Measurements from ENCODE around the gene DGKI. TPM values are rescaled to one million over a fixed set of nuclear protein-coding genes. Genes with fewer than 3 reads are reported as not detected.

DGKI gene
- total RNA-seq, 1 experiment from 2014 or later: 0.15 TPM

DNA sequence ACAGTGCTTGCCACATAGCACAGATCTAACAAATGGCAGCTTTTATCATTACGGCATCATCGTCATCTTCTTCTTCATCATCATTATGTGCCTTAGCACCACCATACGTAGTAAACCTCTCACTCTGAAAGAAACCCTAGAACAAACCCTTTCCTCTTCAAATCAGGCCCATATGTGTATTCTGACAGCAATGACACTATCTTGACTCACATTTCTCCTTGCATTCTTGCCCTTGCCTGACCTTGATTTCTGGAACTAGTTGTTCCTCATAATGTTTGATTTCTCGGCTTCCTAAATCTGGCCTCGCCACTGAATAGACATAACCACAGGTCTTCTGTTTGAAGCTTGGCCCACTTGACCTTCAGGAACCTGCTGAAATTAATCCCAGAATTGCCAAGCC lies 115.3 kb downstream of the DGKI start (continued):
- TF ChIP-seq YY1 (IDR thresholded peaks at IDR 0.05; ENCODE audit: extremely low read depth, insufficient replicate concordance, low read depth, low read length) (no peak), EZH2 (IDR thresholded peaks at IDR 0.05) (no peak), CBX3 (IDR thresholded peaks at IDR 0.05; ENCODE audit: low read depth) (no peak), ELF1 (IDR thresholded peaks at IDR 0.05; ENCODE audit: borderline replicate concordance, low read depth) (no peak), CEBPB (IDR thresholded peaks at IDR 0.05; ENCODE audit: low read depth) (no peak), JUND (IDR thresholded peaks at IDR 0.05) (no peak)
- TF ChIP-seq, protein P1, sequence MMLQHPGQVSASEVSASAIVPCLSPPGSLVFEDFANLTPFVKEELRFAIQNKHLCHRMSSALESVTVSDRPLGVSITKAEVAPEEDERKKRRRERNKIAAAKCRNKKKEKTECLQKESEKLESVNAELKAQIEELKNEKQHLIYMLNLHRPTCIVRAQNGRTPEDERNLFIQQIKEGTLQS (IDR thresholded peaks at IDR 0.05): no peak

DNA sequence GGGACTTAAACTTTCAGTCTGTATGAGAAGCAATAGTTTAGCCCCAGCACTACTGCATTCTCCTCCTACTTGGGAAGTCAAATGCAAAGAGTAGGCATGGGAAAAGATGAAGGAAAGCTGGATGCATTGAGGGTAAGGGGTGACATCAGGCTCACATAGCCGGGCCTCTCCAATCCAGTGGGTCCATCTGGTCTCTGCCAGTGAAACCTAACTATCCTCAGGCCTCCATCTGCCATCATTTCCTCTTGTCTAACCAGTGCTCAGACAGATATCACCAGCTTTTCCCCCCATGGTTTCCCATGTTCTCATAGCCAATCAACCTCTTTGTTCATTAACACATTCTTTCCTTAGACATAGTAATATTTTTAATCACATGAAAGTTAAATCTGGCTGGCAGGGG lies 118.3 kb downstream of the DGKI start:
- Histone ChIP-seq H3K9me3 (ENCODE audit: control insufficient read depth in 1 of 2, insufficient read depth in 1 of 2, low read depth in 1 of 2, low read length in 2 of 2) (no peaks in the 10 kb centered on the region), H3K9ac (ENCODE audit: low read length) (no peak overlapping the region), H3K27me3 (ENCODE audit: insufficient read depth, low read length) (peaks cover 28% of the 10 kb centered on the region), H3K4me1 (ENCODE audit: control insufficient read depth in 1 of 2, insufficient read depth in 2 of 2, low read length in 2 of 2) (no peaks in the 10 kb centered on the region), H2AFZ (ENCODE audit: low read depth, low read length, poor library complexity, severe bottlenecking) (no peak overlapping the region), H4K20me1 (ENCODE audit: insufficient read depth) (no peaks in the 10 kb centered on the region), H3K79me2 (ENCODE audit: insufficient read depth, low read length) (no peaks in the 10 kb centered on the region), H3K4me3 (replicated peaks in 1 of 2; ENCODE audit: low read depth in 1 of 2, low read length in 2 of 2) (no peak overlapping the region), H3K4me2 (ENCODE audit: low read length) (no peak overlapping the region), H3K36me3 (ENCODE audit: control insufficient read depth in 1 of 2, insufficient read depth in 2 of 2, low read length in 2 of 2) (no peaks in the 10 kb centered on the region), H3K9me2 (ENCODE audit: insufficient read depth) (no peaks in the 10 kb centered on the region), H3K27ac (ENCODE audit: low read depth, low read length) (no peak overlapping the region)
- ATAC-seq (no peak), DNase-seq (ENCODE audit: low read depth, low spot score) (no peak)
- intact Hi-C loops (cut with micrococcal nuclease): no loop called here
- ChIA-PET CTCF (no interaction called here), POLR2A (no interaction called here), RAD21 (ENCODE audit: low non-redundant PET in 1 of 2, low total read pairs in 2 of 2, uncharacterized antibody in 2 of 2, unreplicated experiment in 2 of 2) (interaction anchor here in 1 of 2 experiments (0.6 kb wide), 1 partner anchor 1012 kb away, joined by 7 read pairs; no protein-coding TSS in a partner anchor)
- TF ChIP-seq, protein P2, sequence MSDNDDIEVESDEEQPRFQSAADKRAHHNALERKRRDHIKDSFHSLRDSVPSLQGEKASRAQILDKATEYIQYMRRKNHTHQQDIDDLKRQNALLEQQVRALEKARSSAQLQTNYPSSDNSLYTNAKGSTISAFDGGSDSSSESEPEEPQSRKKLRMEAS (IDR thresholded peaks at IDR 0.05): no peak
- TF ChIP-seq CBX3 (IDR thresholded peaks at IDR 0.05; ENCODE audit: low read depth): no peak
- TF ChIP-seq RAD21 (IDR thresholded peaks at IDR 0.05; ENCODE audit: low read depth): no peak
- TF ChIP-seq, protein P3, sequence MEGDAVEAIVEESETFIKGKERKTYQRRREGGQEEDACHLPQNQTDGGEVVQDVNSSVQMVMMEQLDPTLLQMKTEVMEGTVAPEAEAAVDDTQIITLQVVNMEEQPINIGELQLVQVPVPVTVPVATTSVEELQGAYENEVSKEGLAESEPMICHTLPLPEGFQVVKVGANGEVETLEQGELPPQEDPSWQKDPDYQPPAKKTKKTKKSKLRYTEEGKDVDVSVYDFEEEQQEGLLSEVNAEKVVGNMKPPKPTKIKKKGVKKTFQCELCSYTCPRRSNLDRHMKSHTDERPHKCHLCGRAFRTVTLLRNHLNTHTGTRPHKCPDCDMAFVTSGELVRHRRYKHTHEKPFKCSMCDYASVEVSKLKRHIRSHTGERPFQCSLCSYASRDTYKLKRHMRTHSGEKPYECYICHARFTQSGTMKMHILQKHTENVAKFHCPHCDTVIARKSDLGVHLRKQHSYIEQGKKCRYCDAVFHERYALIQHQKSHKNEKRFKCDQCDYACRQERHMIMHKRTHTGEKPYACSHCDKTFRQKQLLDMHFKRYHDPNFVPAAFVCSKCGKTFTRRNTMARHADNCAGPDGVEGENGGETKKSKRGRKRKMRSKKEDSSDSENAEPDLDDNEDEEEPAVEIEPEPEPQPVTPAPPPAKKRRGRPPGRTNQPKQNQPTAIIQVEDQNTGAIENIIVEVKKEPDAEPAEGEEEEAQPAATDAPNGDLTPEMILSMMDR (IDR thresholded peaks at IDR 0.05 in 2 of 3, conservative IDR thresholded peaks at IDR 0.05 in 1 of 3; ENCODE audit: borderline replicate concordance in 1 of 3, insufficient read depth in 1 of 3, low read depth in 2 of 3, low read length in 2 of 3): no peak
- TF ChIP-seq, protein P4, sequence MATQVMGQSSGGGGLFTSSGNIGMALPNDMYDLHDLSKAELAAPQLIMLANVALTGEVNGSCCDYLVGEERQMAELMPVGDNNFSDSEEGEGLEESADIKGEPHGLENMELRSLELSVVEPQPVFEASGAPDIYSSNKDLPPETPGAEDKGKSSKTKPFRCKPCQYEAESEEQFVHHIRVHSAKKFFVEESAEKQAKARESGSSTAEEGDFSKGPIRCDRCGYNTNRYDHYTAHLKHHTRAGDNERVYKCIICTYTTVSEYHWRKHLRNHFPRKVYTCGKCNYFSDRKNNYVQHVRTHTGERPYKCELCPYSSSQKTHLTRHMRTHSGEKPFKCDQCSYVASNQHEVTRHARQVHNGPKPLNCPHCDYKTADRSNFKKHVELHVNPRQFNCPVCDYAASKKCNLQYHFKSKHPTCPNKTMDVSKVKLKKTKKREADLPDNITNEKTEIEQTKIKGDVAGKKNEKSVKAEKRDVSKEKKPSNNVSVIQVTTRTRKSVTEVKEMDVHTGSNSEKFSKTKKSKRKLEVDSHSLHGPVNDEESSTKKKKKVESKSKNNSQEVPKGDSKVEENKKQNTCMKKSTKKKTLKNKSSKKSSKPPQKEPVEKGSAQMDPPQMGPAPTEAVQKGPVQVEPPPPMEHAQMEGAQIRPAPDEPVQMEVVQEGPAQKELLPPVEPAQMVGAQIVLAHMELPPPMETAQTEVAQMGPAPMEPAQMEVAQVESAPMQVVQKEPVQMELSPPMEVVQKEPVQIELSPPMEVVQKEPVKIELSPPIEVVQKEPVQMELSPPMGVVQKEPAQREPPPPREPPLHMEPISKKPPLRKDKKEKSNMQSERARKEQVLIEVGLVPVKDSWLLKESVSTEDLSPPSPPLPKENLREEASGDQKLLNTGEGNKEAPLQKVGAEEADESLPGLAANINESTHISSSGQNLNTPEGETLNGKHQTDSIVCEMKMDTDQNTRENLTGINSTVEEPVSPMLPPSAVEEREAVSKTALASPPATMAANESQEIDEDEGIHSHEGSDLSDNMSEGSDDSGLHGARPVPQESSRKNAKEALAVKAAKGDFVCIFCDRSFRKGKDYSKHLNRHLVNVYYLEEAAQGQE (IDR thresholded peaks at IDR 0.05; ENCODE audit: low read depth): no peak
- TF ChIP-seq EZH2 (IDR thresholded peaks at IDR 0.05): no peak
- TF ChIP-seq, protein P1 (IDR thresholded peaks at IDR 0.05): no peak
- TF ChIP-seq ELF1 (IDR thresholded peaks at IDR 0.05; ENCODE audit: borderline replicate concordance, low read depth): no peak
- TF ChIP-seq SRF (IDR thresholded peaks at IDR 0.05; ENCODE audit: low read depth): no peak
- no peak for TF ChIP-seq SIN3A (IDR thresholded peaks at IDR 0.05; ENCODE audit: low read depth)
- TF ChIP-seq EZH2phosphoT487 (IDR thresholded peaks at IDR 0.05; ENCODE audit: borderline replicate concordance): no peak
- no peak for TF ChIP-seq TCF7L2 (IDR thresholded peaks at IDR 0.05; ENCODE audit: borderline replicate concordance, extremely low read depth, insufficient read depth, insufficient read length)
- TF ChIP-seq JUND (IDR thresholded peaks at IDR 0.05): no peak
- TF ChIP-seq POLR2A (IDR thresholded peaks at IDR 0.05; ENCODE audit: borderline replicate concordance, extremely low read depth, insufficient read depth, insufficient read length): no peak
- TF ChIP-seq SP1 (IDR thresholded peaks at IDR 0.05; ENCODE audit: low read depth): no peak
- no peak for TF ChIP-seq ZNF274 (IDR thresholded peaks at IDR 0.05; ENCODE audit: low read depth, low read length)
- no peak for TF ChIP-seq EGR1 (IDR thresholded peaks at IDR 0.05; ENCODE audit: low read depth)
- TF ChIP-seq CEBPB (IDR thresholded peaks at IDR 0.05; ENCODE audit: low read depth): no peak
- TF ChIP-seq YY1 (IDR thresholded peaks at IDR 0.05; ENCODE audit: extremely low read depth, insufficient replicate concordance, low read depth, low read length): no peak
- no TSS peak for BruUV-seq (replicated peaks)

Measured in HCT116 (cell line).